ENCODE results near the gene PIGQ.

- TF ChIP-seq CTCF (IDR thresholded peaks at IDR 0.05) (no peak), EZH2phosphoT487 (IDR thresholded peaks at IDR 0.05; ENCODE audit: borderline replicate concordance, low read depth) (no peak), FOXJ3 (CRISPR knock-in tag; IDR thresholded peaks at IDR 0.05) (no peak), GABPA (IDR thresholded peaks at IDR 0.05; ENCODE audit: low read depth) (no peak), SMC3 (IDR thresholded peaks at IDR 0.05; ENCODE audit: low read depth, low read length) (no peak), CHD2 (IDR thresholded peaks at IDR 0.05; ENCODE audit: low read length, partially characterized antibody) (no peak), ZBTB33 (IDR thresholded peaks at IDR 0.05; ENCODE audit: borderline replicate concordance, low read depth) (no peak), MAX (IDR thresholded peaks at IDR 0.05; ENCODE audit: low read depth) (no peak), SIN3A (IDR thresholded peaks at IDR 0.05; ENCODE audit: borderline replicate concordance, low read depth, low read length) (no peak), EP300 (IDR thresholded peaks at IDR 0.05; ENCODE audit: borderline replicate concordance in 1 of 2, low read depth in 1 of 2, low read length in 1 of 2) (no peak)
These were observed 13.1 kb upstream of the PIGQ start for GRCh38 chr16:556474-557173.
